GM19023 (cell line): Measurements from ENCODE around the gene EIF4E.
"Not testable (repeated sequence)": the region's sequence is repeated elsewhere in the genome, so short reads cannot be mapped to it uniquely, and the experiment has no call there.

ENCODE experiments used
- ATAC-seq: cut with Tn5 transposase; IDR thresholded peaks from one replicate; pipeline ENCODE4 v1.9.1; 2021; ENCODE audit warnings: mild to moderate bottlenecking, moderate library complexity; ENCODE audit not compliant: unreplicated experiment

Gene EIF4E

DNA sequence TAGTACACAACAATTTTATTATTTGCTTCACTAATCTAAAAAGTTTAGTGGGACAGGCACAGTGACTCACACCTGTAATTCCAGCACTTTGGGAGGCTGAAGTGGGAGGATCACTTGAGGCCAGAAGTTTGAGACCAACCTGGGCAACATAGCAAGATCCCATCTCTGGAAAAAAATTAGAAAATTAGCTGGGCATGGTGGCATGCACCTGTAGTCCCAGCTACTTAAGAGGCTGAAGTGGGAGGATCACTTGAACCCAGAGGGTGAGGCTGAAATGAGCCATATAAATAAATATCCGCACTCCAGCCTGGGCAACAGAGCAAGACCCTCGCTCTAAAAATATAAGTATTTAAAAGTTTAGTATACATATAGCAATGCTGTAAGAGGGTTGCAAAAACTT is 42.6 kb downstream of the EIF4E start:
- ATAC-seq: not testable (repeated sequence)

- not testable (repeated sequence) for ATAC-seq
Measured at GRCh38 chr4:98880884-98881283, 48.0 kb downstream of the EIF4E start.

- ATAC-seq: no peak
Measured at GRCh38 chr4:98879515-98879914, 49.4 kb downstream of the EIF4E start.

DNA sequence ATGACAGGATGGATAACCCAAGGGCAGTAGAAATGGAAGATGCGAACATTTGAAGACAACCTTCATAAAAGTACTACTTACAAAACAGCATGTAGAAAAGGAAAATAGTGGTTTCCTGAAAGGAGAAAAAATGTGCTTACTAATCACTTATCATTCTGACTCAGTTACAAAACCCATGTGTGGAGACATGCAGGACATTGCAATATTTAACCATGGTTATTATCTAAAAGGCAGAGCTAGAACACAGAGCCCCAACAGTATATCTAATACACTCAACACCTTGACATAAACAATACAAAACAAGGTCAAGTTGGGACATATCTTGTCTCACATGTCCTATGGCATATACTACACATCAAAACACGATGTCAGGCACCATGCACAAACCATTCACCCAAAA is 55.9 kb downstream of the EIF4E start:
- ATAC-seq: no peak

DNA sequence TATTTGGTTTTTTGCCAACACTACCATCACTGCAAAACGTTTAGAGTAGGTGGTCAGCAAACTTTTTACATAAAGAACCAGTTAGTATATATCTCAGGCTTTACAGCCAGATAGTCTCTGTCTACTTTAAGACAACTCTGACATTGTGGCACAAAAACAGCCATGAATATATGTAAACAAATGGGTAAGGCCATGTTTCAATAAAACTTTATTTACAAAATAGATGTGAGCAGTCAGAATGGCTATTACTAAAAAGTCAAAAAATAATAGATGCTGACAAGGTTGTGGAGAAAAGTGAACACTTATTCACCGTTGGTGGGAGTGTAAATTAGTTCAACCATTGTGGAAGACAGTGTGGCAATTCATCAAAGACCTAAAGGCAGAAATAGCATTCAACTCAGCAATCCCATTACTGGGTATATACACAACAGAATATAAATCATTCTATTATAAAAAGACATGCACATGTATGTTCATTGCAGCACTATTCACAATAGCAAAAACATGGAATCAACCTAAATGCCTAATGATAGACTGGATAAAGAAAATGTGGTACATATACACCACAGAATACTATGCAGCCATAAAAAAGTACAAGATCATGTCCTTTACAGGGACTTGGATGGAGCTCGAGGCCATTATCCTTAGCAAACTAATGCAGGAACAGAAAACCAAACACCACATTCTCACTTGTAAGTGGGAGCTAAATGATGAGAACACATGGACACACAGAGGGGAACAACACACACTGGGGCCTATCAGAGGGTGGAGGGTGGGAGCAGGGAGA is 56.6 kb downstream of the EIF4E start:
- not testable (repeated sequence) for ATAC-seq

- no peak for ATAC-seq
Measured at GRCh38 chr4:98867648-98868047, 61.3 kb downstream of the EIF4E start.

DNA sequence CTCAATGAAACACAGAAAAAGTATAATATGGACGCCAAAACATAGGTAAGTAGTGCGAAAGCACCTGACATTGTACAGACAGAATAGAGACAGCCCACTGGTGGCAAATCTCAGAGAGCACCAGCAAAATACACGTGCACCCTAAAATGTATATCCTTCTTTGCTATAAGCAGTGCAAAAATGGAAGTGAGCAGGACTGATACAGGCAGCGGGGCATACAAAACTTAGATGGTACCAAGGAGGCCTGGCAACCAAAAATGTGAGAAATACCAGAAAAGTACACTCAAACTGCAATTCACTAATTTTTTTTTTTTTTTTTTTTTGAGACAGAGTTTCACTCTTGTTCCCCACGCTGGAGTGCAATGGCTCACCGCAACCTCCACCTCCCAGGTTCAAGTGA is 63.9 kb downstream of the EIF4E start:
- ATAC-seq: no peak

DNA sequence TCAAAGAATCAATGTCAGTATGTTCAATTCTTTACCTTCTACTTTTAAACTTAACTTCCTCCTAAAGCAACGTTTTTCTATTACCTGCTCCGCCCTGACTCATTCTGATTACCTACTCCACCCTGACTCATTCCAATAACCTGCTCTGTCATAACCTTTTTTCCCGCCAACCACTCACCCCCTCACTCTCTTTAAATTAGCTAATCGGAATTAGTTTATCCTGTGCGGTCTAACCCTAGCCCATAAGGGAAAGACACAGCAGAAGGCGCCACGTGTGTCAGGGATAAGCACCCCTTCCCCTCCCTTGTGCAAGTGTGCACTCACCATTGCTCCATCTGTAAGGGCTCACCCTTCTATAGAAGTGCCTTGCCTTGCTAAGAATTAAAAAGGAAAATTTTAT is 64.4 kb downstream of the EIF4E start:
- ATAC-seq: no peak

DNA sequence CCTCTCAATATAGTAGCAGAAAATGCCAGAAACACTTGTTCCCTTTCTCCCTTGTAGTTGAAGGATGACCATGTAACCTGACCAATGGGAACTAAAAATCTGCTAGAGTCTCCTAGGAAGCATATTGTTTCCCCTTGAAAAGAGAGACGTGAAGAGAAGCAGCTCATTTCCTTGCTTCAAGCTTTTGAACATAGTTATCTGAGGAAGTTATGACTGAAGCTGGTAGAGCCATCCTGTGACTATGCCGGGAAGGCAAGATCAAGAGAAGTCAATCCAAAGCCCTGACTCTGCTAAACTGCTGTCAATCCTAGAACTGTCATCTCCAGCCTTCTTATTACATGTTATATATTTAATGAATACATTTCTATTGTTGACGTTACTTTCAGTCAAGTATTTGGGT is 66.6 kb downstream of the EIF4E start:
- ATAC-seq: no peak

DNA sequence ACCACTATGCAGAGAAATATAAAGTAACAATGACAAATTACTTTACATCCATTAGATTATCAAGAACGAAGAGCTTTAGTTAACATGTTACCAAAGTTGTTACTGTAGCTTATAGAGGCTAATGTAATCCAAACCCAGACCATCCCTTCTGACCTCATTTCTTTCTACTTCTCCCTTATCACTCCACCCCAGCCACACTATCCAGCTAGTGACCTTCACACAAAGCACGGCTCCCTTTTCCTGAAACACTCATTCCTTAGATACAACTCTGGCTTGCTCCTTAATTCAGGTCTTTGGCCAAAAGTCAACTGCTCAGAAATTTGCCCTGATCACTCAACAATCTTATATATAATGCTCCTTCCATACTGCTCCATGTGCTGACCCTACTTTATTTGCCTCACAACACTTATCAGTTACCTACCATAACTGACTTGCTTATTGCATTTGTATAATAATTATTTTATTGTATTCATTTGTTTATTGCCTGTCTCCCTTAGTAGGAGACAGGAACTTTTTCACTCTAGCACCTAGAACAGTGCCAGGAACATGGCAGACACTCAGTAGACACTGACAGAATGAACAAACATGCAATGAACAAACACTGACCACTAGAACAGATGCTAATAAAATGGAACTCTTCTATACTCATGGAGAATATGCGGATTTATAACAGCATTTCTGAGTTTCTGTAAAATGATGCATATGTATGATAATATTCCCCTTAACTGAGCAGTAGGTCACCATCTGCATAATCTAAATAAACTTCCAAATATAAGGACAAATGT is 67.6 kb downstream of the EIF4E start:
- no peak for ATAC-seq

DNA sequence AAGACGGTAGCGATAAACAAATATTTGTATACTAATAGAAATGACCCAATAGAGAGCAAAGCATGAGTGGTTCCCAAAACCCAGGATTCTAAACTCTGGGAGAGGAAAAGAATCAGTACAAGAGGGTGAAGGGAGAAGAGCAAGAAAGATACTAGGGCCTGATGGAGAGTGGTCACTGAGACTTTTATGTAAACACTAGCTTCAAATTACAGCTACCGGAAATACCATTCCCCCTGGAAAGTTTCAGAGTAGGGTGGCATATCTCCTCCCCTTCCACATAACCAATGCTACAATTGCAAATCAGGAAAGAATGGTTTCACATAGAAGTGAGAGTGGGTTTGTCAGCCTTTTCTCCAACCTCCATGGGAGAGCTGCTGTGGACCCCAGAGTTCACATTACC is 77.1 kb downstream of the EIF4E start:
- ATAC-seq: no peak

GRCh38 chr4:98850937-98851336 is 78.0 kb downstream of the EIF4E start:
- no peak for ATAC-seq

GRCh38 chr4:98848448-98848847 is 80.5 kb downstream of the EIF4E start:
- no peak for ATAC-seq

- no peak for ATAC-seq
Measured at GRCh38 chr4:98845960-98846359, 83.0 kb downstream of the EIF4E start.

- ATAC-seq: not testable (repeated sequence)
Measured at GRCh38 chr4:98842917-98843316, 86.0 kb downstream of the EIF4E start.

- no peak for ATAC-seq
Measured at GRCh38 chr4:98838977-98839618, 89.8 kb downstream of the EIF4E start.

GRCh38 chr4:98838531-98838930 is 90.4 kb downstream of the EIF4E start:
- no peak for ATAC-seq

GRCh38 chr4:98833384-98833783 is 95.5 kb downstream of the EIF4E start:
- no peak for ATAC-seq

DNA sequence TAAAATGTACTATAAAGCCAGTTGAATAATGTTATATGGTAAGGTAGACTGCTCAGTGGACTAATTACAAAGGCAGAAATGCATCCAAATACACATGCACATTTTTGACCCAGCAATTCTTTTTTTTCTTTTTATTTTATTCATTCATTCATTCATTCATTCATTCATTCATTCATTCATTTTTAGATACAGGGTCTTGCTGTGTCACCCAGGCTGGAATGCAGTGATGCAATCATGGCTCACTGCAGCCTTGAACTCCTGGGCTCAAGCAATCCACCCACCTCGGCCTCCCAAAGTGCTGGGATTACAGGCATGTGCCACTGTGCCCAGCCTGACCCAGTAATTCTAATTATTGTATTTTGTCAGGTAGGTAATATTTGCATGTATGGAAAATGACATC is 97.9 kb downstream of the EIF4E start:
- ATAC-seq: not testable (repeated sequence)
